K562 (cell line): ENCODE results near the gene ECM1. TPM values are rescaled to one million over a fixed set of nuclear protein-coding genes. Genes with fewer than 3 reads are reported as not detected.

Experiments used
- BCOR ChIP-seq: fragments of 450-650 bp; IDR thresholded peaks from 2 replicates; pipeline ENCODE4 v1.6.1; 2016
- BRD9 ChIP-seq: fragments of 450-650 bp; IDR thresholded peaks from 2 replicates; pipeline ENCODE4 v1.6.1; 2018; ENCODE audit warnings: low read depth; ENCODE audit not compliant: partially characterized antibody
- CREB1 ChIP-seq, 2 experiments: sonication (generic) in 1 of 2; formaldehyde crosslinking in 1 of 2; IDR thresholded peaks; 2 replicates each; pipeline versions ENCODE4 v1.6.1 to v1.8.0; 2012 to 2022; ENCODE audit warnings: inconsistent platforms in 1 of 2, mild to moderate bottlenecking in 1 of 2, missing genetic modification reagents in 1 of 2, moderate library complexity in 1 of 2
- ELK1 ChIP-seq: sonication (generic); formaldehyde crosslinking; IDR thresholded peaks from 2 replicates; pipeline ENCODE4 v1.8.1; 2022; ENCODE audit warnings: missing genetic modification reagents
- EP400 ChIP-seq: fragments of 450-650 bp; IDR thresholded peaks from 2 replicates; pipeline ENCODE4 v1.6.1; 2017; ENCODE audit warnings: antibody characterized with exemption, mild to moderate bottlenecking, moderate library complexity
- EWSR1 ChIP-seq: fragments of 450-650 bp; IDR thresholded peaks from 2 replicates; pipeline ENCODE4 v1.6.1; 2018; ENCODE audit warnings: borderline replicate concordance, mild to moderate bottlenecking, low read depth, moderate library complexity; ENCODE audit not compliant: partially characterized antibody
- GABPB1 ChIP-seq: sonication (generic); formaldehyde crosslinking; IDR thresholded peaks from 2 replicates; pipeline ENCODE4 v1.8.0; 2022; ENCODE audit warnings: mild to moderate bottlenecking, missing genetic modification reagents
- HMG20A ChIP-seq: fragments of 450-650 bp; formaldehyde crosslinking; conservative IDR thresholded peaks from 2 replicates; pipeline ENCODE4 v1.4.0; 2020; ENCODE audit warnings: mild to moderate bottlenecking, mixed read lengths
- KLF13 ChIP-seq: fragments of 450-650 bp; IDR thresholded peaks from 2 replicates; pipeline ENCODE4 v1.6.1; 2016; ENCODE audit warnings: missing genetic modification characterization, low read depth, mild to moderate bottlenecking, missing compliant biosample characterization, moderate library complexity, borderline replicate concordance
- L3MBTL2 ChIP-seq: fragments of 450-650 bp; IDR thresholded peaks from 2 replicates; pipeline ENCODE4 v1.6.1; 2016; ENCODE audit warnings: mild to moderate bottlenecking, moderate library complexity
- LEF1 ChIP-seq: fragments of 450-650 bp; IDR thresholded peaks from 2 replicates; pipeline ENCODE4 v1.6.1; 2016; ENCODE audit warnings: mild to moderate bottlenecking
- MTA2 ChIP-seq: fragments of 450-650 bp; IDR thresholded peaks from 2 replicates; pipeline ENCODE4 v1.6.1; 2016; ENCODE audit warnings: low read depth
- NFIC ChIP-seq: fragments of 450-650 bp; IDR thresholded peaks from 2 replicates; pipeline ENCODE4 v1.6.1; 2017; ENCODE audit warnings: mild to moderate bottlenecking, inconsistent platforms
- PHB ChIP-seq: fragments of 250-450 bp; sonication (Bioruptor Pico); IDR thresholded peaks from 2 replicates; pipeline ENCODE4 v1.5.0; 2021
- SPI1 ChIP-seq: IDR thresholded peaks from 2 replicates; pipeline ENCODE4 v1.6.1; 2011; ENCODE audit warnings: low read depth, low read length, control low read depth, borderline replicate concordance
- SRSF9 ChIP-seq: fragments of 200-400 bp; formaldehyde crosslinking; IDR thresholded peaks from 2 replicates; pipeline ENCODE4 v1.6.1; 2017; ENCODE audit warnings: low read depth, low read length, borderline replicate concordance
- ZNF165 ChIP-seq: fragments of 250-450 bp; sonication (Bioruptor Pico); IDR thresholded peaks from 2 replicates; pipeline ENCODE4 v1.4.0; 2020; ENCODE audit warnings: borderline replicate concordance
- ZNF175 ChIP-seq: fragments of 200-800 bp; sonication (Bioruptor generic); IDR thresholded peaks from 2 replicates; pipeline ENCODE4 v1.6.1; 2016; ENCODE audit warnings: low read depth, mild to moderate bottlenecking, missing genetic modification characterization, missing compliant biosample characterization
- ZNF232 ChIP-seq: sonication (generic); formaldehyde crosslinking; IDR thresholded peaks from 2 replicates; pipeline ENCODE4 v1.8.0; 2022; ENCODE audit warnings: mild to moderate bottlenecking, missing genetic modification reagents
- ZNF445 ChIP-seq: fragments of 250-450 bp; sonication (Bioruptor Pico); IDR thresholded peaks from 2 replicates; pipeline ENCODE4 v1.4.0; 2020; ENCODE audit warnings: low read depth, mild to moderate bottlenecking, moderate library complexity
- ZNF76 ChIP-seq: fragments of 250-450 bp; sonication (Bioruptor Pico); IDR thresholded peaks from 2 replicates; pipeline ENCODE4 v1.4.0; 2020; ENCODE audit warnings: mild to moderate bottlenecking, moderate library complexity, borderline replicate concordance
- ZNF780A ChIP-seq: fragments of 250-450 bp; sonication (Bioruptor Pico); IDR thresholded peaks from 2 replicates; pipeline ENCODE4 v1.5.0; 2021; ENCODE audit warnings: mild to moderate bottlenecking
- polyA plus RNA-seq, 8 experiments: library from polyadenylated mRNA; depleted of rRNA in 4 of 8; stranded (reverse) in 5 of 8; unstranded in 3 of 8; fragments of >200 nt; fragmentation: Nextera tagmentation in 2 of 8; fragmentation: Illumina TruSeq in 1 of 8; extraction: Ambion mirVana in 2 of 8; extraction: Trizol in 1 of 8; gene quantifications; 2 replicates each; pipeline versions ENCODE4 v1.2.1 to v1.2.3, GENCODE V29; 2011 to 2014; ENCODE audit warnings: inconsistent platforms in 1 of 8, missing spikeins in 1 of 8
- total RNA-seq, 7 experiments: library from RNA; depleted of rRNA in 6 of 7; stranded (reverse); fragments of >200 nt in 6 of 7; fragmentation: Illumina TruSeq in 2 of 7; extraction: Trizol in 2 of 7; gene quantifications; 2 replicates each; pipeline versions ENCODE4 v1.2.1 to v1.2.3, GENCODE V29; 2011 to 2021; ENCODE audit warnings: low replicate concordance in 1 of 7
- TF ChIP-seq, protein P1 (sequence below): fragments of 450-650 bp; IDR thresholded peaks from 2 replicates; pipeline ENCODE4 v1.6.1; 2017; ENCODE audit warnings: antibody characterized with exemption, mild to moderate bottlenecking

Gene ECM1
- total and polyA plus RNA-seq, 9 of the 15 experiments (the other 6 are each of a cell fraction or from before 2014, with no cell fraction given), result 6.6 to 52.2 (median 12.8) TPM

GRCh38 chr1:150561254-150561973 is 53.5 kb downstream of the ECM1 start (continued):
- TF ChIP-seq ELK1 (CRISPR knock-in tag) (no peak), PHB (no peak), ZNF76 (CRISPR knock-in tag) (no peak), GABPB1 (CRISPR knock-in tag) (peak; percentile 42; the same call in 1 of the 2 replicates), SRSF9 (no peak), L3MBTL2 (peak; percentile 16; the same call in 1 of the 2 replicates), EWSR1 (no peak), KLF13 (tag) (peak; percentile 25; the same call in 1 of the 2 replicates), ZNF780A (CRISPR knock-in tag) (no peak), ZNF232 (CRISPR knock-in tag) (no peak), MTA2 (no peak), ZNF445 (CRISPR knock-in tag) (no peak), SPI1 (no peak), NFIC (peak; percentile 60), HMG20A (CRISPR knock-in tag) (no peak), LEF1 (no peak), ZNF175 (CRISPR knock-in tag) (no peak), BCOR (no peak), CREB1 (IDR thresholded peaks at IDR 0.05) (no peak), CREB1 (CRISPR knock-in tag; IDR thresholded peaks at IDR 0.05) (no peak), EP400 (peak; percentile 12; the same call in 1 of the 2 replicates), ZNF165 (CRISPR knock-in tag) (no peak), BRD9 (peak; percentile 53)
- TF ChIP-seq, protein P1, sequence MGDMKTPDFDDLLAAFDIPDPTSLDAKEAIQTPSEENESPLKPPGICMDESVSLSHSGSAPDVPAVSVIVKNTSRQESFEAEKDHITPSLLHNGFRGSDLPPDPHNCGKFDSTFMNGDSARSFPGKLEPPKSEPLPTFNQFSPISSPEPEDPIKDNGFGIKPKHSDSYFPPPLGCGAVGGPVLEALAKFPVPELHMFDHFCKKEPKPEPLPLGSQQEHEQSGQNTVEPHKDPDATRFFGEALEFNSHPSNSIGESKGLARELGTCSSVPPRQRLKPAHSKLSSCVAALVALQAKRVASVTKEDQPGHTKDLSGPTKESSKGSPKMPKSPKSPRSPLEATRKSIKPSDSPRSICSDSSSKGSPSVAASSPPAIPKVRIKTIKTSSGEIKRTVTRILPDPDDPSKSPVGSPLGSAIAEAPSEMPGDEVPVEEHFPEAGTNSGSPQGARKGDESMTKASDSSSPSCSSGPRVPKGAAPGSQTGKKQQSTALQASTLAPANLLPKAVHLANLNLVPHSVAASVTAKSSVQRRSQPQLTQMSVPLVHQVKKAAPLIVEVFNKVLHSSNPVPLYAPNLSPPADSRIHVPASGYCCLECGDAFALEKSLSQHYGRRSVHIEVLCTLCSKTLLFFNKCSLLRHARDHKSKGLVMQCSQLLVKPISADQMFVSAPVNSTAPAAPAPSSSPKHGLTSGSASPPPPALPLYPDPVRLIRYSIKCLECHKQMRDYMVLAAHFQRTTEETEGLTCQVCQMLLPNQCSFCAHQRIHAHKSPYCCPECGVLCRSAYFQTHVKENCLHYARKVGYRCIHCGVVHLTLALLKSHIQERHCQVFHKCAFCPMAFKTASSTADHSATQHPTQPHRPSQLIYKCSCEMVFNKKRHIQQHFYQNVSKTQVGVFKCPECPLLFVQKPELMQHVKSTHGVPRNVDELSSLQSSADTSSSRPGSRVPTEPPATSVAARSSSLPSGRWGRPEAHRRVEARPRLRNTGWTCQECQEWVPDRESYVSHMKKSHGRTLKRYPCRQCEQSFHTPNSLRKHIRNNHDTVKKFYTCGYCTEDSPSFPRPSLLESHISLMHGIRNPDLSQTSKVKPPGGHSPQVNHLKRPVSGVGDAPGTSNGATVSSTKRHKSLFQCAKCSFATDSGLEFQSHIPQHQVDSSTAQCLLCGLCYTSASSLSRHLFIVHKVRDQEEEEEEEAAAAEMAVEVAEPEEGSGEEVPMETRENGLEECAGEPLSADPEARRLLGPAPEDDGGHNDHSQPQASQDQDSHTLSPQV, result peak; percentile 61
